Ishikawa (cell line): ENCODE data around the gene SRPX.

Experiments
- CEBPB ChIP-seq: IDR thresholded peaks from 2 replicates; pipeline ENCODE4 v1.6.1; 2012
- CREB1 ChIP-seq: IDR thresholded peaks from 2 replicates; pipeline ENCODE4 v1.6.1; 2012; ENCODE audit warnings: low read depth
- EGR1 ChIP-seq: IDR thresholded peaks from 2 replicates; pipeline ENCODE4 v1.6.1; 2012
- EP300 ChIP-seq: IDR thresholded peaks from 2 replicates; pipeline ENCODE4 v1.6.1; 2012; ENCODE audit warnings: borderline replicate concordance
- FOXM1 ChIP-seq: IDR thresholded peaks from 2 replicates; pipeline ENCODE4 v1.6.1; 2012; ENCODE audit warnings: low read depth, borderline replicate concordance
- NFIC ChIP-seq: IDR thresholded peaks from 2 replicates; pipeline ENCODE4 v1.6.1; 2012
- RAD21 ChIP-seq: IDR thresholded peaks from 2 replicates; pipeline ENCODE4 v1.6.1; 2012; ENCODE audit warnings: low read depth
- TAF1 ChIP-seq: IDR thresholded peaks from 2 replicates; pipeline ENCODE4 v1.6.1; 2012; ENCODE audit warnings: low read depth, mild to moderate bottlenecking
- TCF12 ChIP-seq: IDR thresholded peaks from 2 replicates; pipeline ENCODE4 v1.6.1; 2012; ENCODE audit warnings: low read depth
- TEAD4 ChIP-seq: IDR thresholded peaks from 2 replicates; pipeline ENCODE4 v1.6.1; 2012
- YY1 ChIP-seq: IDR thresholded peaks from 2 replicates; pipeline ENCODE4 v1.6.1; 2012; ENCODE audit warnings: low read depth
- ZBTB7A ChIP-seq: IDR thresholded peaks from 2 replicates; pipeline ENCODE4 v1.6.1; 2012; ENCODE audit warnings: low read depth
- TF ChIP-seq, protein P1 (sequence below): IDR thresholded peaks from 2 replicates; pipeline ENCODE4 v1.6.1; 2012
- TF ChIP-seq, protein P2 (sequence below): IDR thresholded peaks from 2 replicates; pipeline ENCODE4 v1.6.1; 2012
- TF ChIP-seq, protein P3 (sequence below): IDR thresholded peaks from 2 replicates; pipeline ENCODE4 v1.6.1; 2012; ENCODE audit warnings: low read depth, mild to moderate bottlenecking

Gene SRPX

DNA sequence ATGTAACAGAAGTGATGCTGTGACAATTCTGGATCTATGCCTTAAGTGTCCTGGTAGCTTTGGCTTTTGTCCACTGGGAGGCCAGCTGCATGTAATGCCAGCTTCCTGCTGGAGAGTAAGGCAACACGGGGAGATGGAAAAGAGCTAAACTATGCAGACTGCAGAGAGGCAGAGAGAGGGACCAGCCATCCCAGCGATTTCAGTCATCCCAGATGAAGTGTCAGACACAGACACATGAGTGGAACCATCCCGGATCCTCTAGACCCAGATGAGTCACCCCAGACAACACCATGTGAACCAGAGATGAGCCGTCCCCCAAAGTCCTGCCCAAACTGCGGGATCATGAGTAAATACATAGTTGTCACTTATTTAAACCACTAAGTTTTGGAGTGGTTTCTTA, 14.6 kb downstream of the SRPX start:
- no peak for TF ChIP-seq EP300
- no peak for TF ChIP-seq ZBTB7A
- TF ChIP-seq, protein P1, sequence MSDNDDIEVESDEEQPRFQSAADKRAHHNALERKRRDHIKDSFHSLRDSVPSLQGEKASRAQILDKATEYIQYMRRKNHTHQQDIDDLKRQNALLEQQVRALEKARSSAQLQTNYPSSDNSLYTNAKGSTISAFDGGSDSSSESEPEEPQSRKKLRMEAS, result no peak
- no peak for TF ChIP-seq NFIC
- no peak for TF ChIP-seq YY1
- TF ChIP-seq TAF1, result no peak
- no peak for TF ChIP-seq TEAD4
- TF ChIP-seq CEBPB, result no peak
- no peak for TF ChIP-seq FOXM1
- TF ChIP-seq EGR1, result no peak
- TF ChIP-seq, protein P2, sequence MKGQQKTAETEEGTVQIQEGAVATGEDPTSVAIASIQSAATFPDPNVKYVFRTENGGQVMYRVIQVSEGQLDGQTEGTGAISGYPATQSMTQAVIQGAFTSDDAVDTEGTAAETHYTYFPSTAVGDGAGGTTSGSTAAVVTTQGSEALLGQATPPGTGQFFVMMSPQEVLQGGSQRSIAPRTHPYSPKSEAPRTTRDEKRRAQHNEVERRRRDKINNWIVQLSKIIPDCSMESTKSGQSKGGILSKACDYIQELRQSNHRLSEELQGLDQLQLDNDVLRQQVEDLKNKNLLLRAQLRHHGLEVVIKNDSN, result no peak
- TF ChIP-seq RAD21, result no peak
- TF ChIP-seq CREB1, result no peak
- TF ChIP-seq, protein P3, sequence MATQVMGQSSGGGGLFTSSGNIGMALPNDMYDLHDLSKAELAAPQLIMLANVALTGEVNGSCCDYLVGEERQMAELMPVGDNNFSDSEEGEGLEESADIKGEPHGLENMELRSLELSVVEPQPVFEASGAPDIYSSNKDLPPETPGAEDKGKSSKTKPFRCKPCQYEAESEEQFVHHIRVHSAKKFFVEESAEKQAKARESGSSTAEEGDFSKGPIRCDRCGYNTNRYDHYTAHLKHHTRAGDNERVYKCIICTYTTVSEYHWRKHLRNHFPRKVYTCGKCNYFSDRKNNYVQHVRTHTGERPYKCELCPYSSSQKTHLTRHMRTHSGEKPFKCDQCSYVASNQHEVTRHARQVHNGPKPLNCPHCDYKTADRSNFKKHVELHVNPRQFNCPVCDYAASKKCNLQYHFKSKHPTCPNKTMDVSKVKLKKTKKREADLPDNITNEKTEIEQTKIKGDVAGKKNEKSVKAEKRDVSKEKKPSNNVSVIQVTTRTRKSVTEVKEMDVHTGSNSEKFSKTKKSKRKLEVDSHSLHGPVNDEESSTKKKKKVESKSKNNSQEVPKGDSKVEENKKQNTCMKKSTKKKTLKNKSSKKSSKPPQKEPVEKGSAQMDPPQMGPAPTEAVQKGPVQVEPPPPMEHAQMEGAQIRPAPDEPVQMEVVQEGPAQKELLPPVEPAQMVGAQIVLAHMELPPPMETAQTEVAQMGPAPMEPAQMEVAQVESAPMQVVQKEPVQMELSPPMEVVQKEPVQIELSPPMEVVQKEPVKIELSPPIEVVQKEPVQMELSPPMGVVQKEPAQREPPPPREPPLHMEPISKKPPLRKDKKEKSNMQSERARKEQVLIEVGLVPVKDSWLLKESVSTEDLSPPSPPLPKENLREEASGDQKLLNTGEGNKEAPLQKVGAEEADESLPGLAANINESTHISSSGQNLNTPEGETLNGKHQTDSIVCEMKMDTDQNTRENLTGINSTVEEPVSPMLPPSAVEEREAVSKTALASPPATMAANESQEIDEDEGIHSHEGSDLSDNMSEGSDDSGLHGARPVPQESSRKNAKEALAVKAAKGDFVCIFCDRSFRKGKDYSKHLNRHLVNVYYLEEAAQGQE, result no peak
- no peak for TF ChIP-seq TCF12

DNA sequence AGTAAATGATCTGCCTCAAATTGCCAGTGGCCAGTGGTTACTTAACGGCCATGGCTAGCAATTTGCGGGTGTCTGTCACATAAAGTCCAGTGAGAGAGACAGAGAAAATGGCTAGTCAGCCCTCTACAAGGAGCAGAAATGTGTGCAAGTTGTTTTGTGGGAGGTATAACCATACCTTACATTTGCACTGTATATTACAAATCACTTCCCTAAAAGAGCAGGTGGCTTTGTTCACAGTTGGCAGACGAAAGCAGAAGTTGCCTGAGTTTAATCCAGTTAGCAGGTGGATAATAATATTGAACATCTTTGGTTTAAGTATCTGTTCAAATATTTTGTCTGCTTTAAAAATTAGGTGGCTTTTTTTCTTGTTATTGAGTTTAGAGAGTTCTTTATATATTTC, 15.6 kb downstream of the SRPX start:
- TF ChIP-seq, protein P1, result no peak
- TF ChIP-seq TCF12, result no peak
- no peak for TF ChIP-seq EP300
- no peak for TF ChIP-seq YY1
- no peak for TF ChIP-seq NFIC
- no peak for TF ChIP-seq CEBPB
- TF ChIP-seq EGR1, result no peak
- TF ChIP-seq CREB1, result no peak
- no peak for TF ChIP-seq FOXM1
- TF ChIP-seq, protein P3, result no peak
- TF ChIP-seq, protein P2, result no peak
- no peak for TF ChIP-seq TAF1

DNA sequence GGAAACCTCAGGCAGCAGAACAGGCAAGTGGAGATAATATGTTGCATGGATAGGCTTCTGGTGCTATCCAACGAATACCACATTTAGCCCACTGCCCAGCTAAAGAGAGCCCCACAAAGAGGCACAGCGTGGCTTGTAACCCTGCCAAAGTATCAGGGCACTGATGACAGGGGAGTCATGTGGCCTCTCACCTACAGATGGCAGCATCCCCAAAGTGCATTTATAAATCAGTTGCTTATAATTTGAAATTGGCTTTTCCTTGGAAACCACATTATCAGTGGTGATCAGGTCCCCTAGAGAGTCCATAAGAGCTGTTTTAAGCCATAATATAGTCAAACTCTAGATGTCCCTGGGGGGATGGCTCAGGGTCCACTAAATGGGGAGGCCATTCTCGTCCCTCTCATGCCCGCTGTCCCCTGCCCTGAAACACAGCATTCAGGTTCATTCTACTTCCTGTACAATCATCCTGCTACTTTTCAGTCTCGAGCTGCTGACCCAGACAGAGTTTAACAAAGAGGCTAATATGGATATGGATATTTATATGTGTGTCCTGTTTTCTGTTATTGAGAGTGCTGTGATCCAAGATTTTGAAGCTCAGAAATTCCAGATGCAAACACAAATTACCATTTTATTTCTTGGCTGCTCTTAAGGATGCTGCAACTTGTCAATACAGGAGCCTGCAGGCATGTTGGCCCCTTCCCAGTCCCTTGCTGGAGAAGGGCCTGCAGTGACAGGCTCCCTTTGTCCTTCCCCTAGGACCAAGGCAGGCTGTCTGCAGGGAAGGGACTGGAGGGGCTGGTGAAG, 28.5 kb downstream of the SRPX start:
- no peak for TF ChIP-seq CEBPB
- peak; percentile 32; the same call in 1 of the 2 replicates for TF ChIP-seq RAD21

DNA sequence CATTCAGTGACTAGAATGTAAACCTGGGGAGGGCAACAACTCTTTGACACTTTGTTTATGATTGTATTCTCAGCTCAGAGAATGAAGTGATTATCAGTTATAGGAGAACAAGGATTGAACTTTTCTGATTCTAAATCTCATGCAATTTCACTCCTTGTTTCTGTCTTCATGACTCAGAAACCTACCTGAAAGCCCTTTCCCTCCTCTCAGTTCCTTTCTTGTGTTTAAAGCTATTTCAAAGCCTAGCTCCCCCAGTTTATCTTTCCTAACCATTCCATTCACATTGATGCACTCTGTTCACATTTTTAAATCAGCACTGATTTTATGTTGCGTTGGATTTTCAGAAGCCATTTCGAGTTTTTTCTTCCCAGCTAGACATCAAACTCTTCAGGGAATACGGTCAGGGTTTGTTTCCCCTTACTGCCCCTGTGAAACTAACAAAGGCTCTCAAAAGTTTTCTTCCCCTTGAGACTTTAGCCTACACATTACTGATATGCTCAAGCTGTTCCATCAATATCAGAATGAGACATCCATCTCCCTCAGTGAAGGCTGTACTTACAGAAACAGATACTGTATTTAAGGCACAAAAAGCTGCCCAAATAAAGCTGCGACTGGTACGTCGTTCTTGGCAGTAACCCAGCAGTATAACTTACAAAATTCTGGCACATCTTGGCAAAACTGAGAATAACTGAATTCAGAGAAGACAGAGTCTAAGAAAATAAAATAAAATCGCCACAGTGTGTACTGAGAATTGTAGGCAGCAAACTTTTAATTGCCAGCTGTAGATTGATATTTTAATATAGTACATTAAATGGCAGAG, 31.0 kb downstream of the SRPX start:
- TF ChIP-seq, protein P2, result no peak
- TF ChIP-seq, protein P1, result no peak
- TF ChIP-seq TCF12 (no peak), EGR1 (no peak), NFIC (no peak), TAF1 (no peak), EP300 (no peak), FOXM1 (no peak), CEBPB (no peak), RAD21 (no peak), CREB1 (no peak), ZBTB7A (no peak), TEAD4 (no peak), YY1 (no peak)
- TF ChIP-seq, protein P3, result no peak
